Hepatocyte (in vitro differentiated cells): ENCODE measurements around the gene ZNF878. TPM values are rescaled to one million over a fixed set of nuclear protein-coding genes. Genes with fewer than 3 reads are reported as not detected.

Experiments
- DNase-seq: peaks from one replicate; pipeline ENCODE4 v3.0.0-alpha.2; 2016; ENCODE audit warnings: low spot score
- H2AFZ ChIP-seq: fragments of 200-600 bp; sonication (generic); 2 replicates; pipeline ENCODE4 v1.6.0; 2016; ENCODE audit warnings: antibody characterized with exemption, mild to moderate bottlenecking
- H3K27ac ChIP-seq: fragments of 200-600 bp; sonication (generic); 2 replicates; pipeline ENCODE4 v1.5.1; 2016; ENCODE audit warnings: mild to moderate bottlenecking
- H3K27me3 ChIP-seq: fragments of 200-600 bp; sonication (generic); 2 replicates; pipeline ENCODE4 v1.6.1; 2016
- H3K36me3 ChIP-seq: fragments of 200-600 bp; sonication (generic); replicated peaks from 2 replicates; pipeline ENCODE4 v1.5.1; 2016; ENCODE audit warnings: low read depth; ENCODE audit not compliant: insufficient read depth
- H3K4me1 ChIP-seq: fragments of 200-600 bp; sonication (generic); 2 replicates; pipeline ENCODE4 v1.5.1; 2016; ENCODE audit warnings: mild to moderate bottlenecking, moderate library complexity; ENCODE audit not compliant: insufficient read depth
- H3K4me2 ChIP-seq: fragments of 200-600 bp; sonication (generic); 2 replicates; pipeline ENCODE4 v1.6.0; 2016
- H3K4me3 ChIP-seq: fragments of 200-600 bp; sonication (generic); 2 replicates; pipeline ENCODE4 v1.5.1; 2016; ENCODE audit warnings: mild to moderate bottlenecking
- H3K79me2 ChIP-seq: fragments of 200-600 bp; sonication (generic); 2 replicates; pipeline ENCODE4 v1.6.0; 2017; ENCODE audit warnings: mild to moderate bottlenecking
- H3K9me2 ChIP-seq: fragments of 200-600 bp; sonication (generic); replicated peaks from 2 replicates; pipeline ENCODE4 v1.6.0; 2017; ENCODE audit warnings: mild to moderate bottlenecking; ENCODE audit not compliant: insufficient read depth
- H3K9me3 ChIP-seq: fragments of 200-600 bp; sonication (generic); 2 replicates; pipeline ENCODE4 v1.5.1; 2016; ENCODE audit warnings: low read depth, mild to moderate bottlenecking
- H4K20me1 ChIP-seq: fragments of 200-600 bp; sonication (generic); 2 replicates; pipeline ENCODE4 v1.6.0; 2016; ENCODE audit warnings: mild to moderate bottlenecking; ENCODE audit not compliant: insufficient read depth, poor library complexity, severe bottlenecking
- CTCF ChIP-seq: fragments of 200-600 bp; sonication (generic); IDR thresholded peaks from 2 replicates; pipeline ENCODE4 v1.5.1; 2016; ENCODE audit warnings: antibody characterized with exemption, mild to moderate bottlenecking; ENCODE audit not compliant: poor library complexity
- EZH2 ChIP-seq: fragments of 200-600 bp; sonication (generic); IDR thresholded peaks from 2 replicates; pipeline ENCODE4 v1.6.1; 2016; ENCODE audit warnings: antibody characterized with exemption, mild to moderate bottlenecking, borderline replicate concordance
- EZH2phosphoT487 ChIP-seq: fragments of 200-600 bp; sonication (generic); IDR thresholded peaks from one replicate; pipeline ENCODE4 v1.6.1; 2018; ENCODE audit warnings: antibody characterized with exemption, mild to moderate bottlenecking, low read depth, moderate library complexity; ENCODE audit not compliant: unreplicated experiment, severe bottlenecking
- WGBS: methylation state at CpG from one replicate; pipeline ENCODE4 v1.1.6; 2016; ENCODE audit warnings: low lambda C conversion rate; ENCODE audit errors: missing lambda C conversion rate; 5-methylcytosine and 5-hydroxymethylcytosine counted together
- polyA plus RNA-seq: library from polyadenylated mRNA; unstranded; fragments of >200 nt; fragmentation: Nextera tagmentation; extraction: Ambion mirVana; gene quantifications from 2 replicates; pipeline ENCODE4 v1.2.1, GENCODE V29; 2016
- total RNA-seq: library from RNA; depleted of rRNA; stranded (reverse); fragments of >200 nt; gene quantifications from 2 replicates; pipeline ENCODE4 v1.2.3, GENCODE V29; 2014

The ZNF878 gene
- total and polyA plus RNA-seq, 2 experiments from 2014 or later: 0.77 TPM; not detected in 1

GRCh38 chr19:12042893-12043292, 9.9 kb downstream of the ZNF878 start:
- no peaks in the 10 kb centered on the region for H3K36me3 ChIP-seq
- no peaks in the 10 kb centered on the region for H3K9me2 ChIP-seq
- DNase-seq: no peak
- TF ChIP-seq EZH2phosphoT487 (no peak), CTCF (no peak), EZH2 (no peak)
- H3K27me3 ChIP-seq: no peaks in the 10 kb centered on the region
- no peak overlapping the region for H3K4me2 ChIP-seq
- H3K4me1 ChIP-seq: no peaks in the 10 kb centered on the region
- no peak overlapping the region for H3K27ac ChIP-seq
- H3K9me3 ChIP-seq: peaks cover 12% of the 10 kb centered on the region
- no peaks in the 10 kb centered on the region for H4K20me1 ChIP-seq
- no peaks in the 10 kb centered on the region for H3K79me2 ChIP-seq
- H3K4me3 ChIP-seq: no peak overlapping the region
- H2AFZ ChIP-seq: no peak overlapping the region

DNA sequence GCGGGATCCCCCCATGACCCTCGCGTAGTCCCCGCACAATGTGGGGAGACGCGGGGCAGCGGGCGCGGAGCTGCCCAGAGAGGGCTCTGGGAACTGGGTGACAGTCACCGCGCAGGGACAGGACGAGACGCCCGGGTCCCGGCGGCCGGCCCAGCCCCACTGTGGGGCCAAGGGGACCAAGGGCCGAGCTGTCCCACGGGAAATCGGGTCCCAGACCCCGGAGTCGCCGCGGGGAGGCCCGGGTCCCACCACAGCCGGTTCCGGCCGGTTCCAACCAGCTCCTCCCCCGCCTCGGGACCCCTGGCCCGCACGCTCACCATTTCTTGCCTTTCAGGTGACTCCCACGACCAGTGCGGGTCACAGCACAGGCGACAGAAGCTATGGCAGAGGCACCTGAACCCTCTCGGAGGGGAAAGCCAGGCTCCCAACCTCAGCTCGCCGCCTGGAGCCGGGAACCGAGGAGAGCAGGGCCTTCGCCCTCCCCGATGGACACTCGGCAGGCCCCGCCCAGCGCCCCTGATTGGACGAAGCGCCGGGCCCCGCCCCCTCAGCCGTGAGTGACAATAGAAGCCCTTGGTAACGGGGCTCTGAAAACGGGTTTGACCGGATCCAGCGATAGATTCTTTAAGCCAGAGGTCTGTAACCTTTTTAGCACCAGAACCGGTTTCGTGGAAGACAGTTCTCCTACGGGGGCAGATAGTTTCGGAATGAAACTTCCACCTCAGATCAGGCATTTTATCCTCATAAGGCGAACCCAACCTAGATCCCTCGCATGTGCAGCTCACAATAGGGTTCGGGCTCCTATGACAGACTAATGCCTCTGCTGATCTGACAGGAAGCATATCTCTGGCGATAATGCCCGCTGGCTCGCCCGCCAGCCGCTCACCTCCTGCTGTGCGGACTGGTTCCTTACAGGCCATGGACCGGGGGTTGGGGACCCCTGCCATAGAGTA, 17.3 kb downstream of the ZNF878 start, which contains the start of gene ZNF433:
TSS of gene ZNF433 (minus strand) at position 460 of the 953 bp plus-strand sequence. CDS start at position 320, 140 bp downstream.
- peak; percentile 98 for DNase-seq
- no peaks in the 10 kb centered on the region for H3K9me2 ChIP-seq
- H2AFZ ChIP-seq: peak within 1 kb of the TSS; percentile 59
- peak within 1 kb of the TSS; percentile 96 for H3K4me3 ChIP-seq
- 1% methylated on average over 63 of the region's 68 CpGs for WGBS
- no peaks in the 10 kb centered on the region for H4K20me1 ChIP-seq
- H3K27me3 ChIP-seq: no peaks in the 10 kb centered on the region
- peak within 1 kb of the TSS; percentile 92 for H3K4me2 ChIP-seq
- TF ChIP-seq EZH2 (no peak), CTCF (no peak), EZH2phosphoT487 (no peak)
- peak within 1 kb of the TSS; percentile 98 for H3K27ac ChIP-seq
- H3K79me2 ChIP-seq: peaks cover 35% of the 10 kb centered on the region
- H3K4me1 ChIP-seq: no peaks in the 10 kb centered on the region
- H3K36me3 ChIP-seq: no peaks in the 10 kb centered on the region
- H3K9me3 ChIP-seq: peaks cover 3% of the 10 kb centered on the region

GRCh38 chr19:12034620-12035019, 18.1 kb downstream of the ZNF878 start:
- Histone ChIP-seq H2AFZ (peak overlapping the region; percentile 59), H3K9me2 (no peaks in the 10 kb centered on the region), H3K27me3 (no peaks in the 10 kb centered on the region), H3K9me3 (peaks cover 7% of the 10 kb centered on the region), H3K79me2 (peaks cover 37% of the 10 kb centered on the region), H3K36me3 (no peaks in the 10 kb centered on the region), H3K4me1 (no peaks in the 10 kb centered on the region), H4K20me1 (no peaks in the 10 kb centered on the region), H3K4me3 (peak overlapping the region; percentile 96), H3K4me2 (peak overlapping the region; percentile 92), H3K27ac (peak overlapping the region; percentile 98)
- DNase-seq: peak; percentile 9
- WGBS: 15% methylated on average over 8 of the region's 8 CpGs
- TF ChIP-seq CTCF: no peak
- TF ChIP-seq EZH2phosphoT487: no peak
- no peak for TF ChIP-seq EZH2
